Osteocyte (in vitro differentiated cells): ENCODE results near the gene RAMP1. TPM values are rescaled to one million over a fixed set of nuclear protein-coding genes. Genes with fewer than 3 reads are reported as not detected.

Source experiments
- DNase-seq: peaks from one replicate; pipeline ENCODE4 v3.0.0; 2021; ENCODE audit warnings: mixed read lengths; ENCODE audit not compliant: unreplicated experiment; ENCODE audit errors: extremely low spot score
- H3K27ac Mint-ChIP-seq: one replicate; pipeline ENCODE4 v1.8.0; 2021; ENCODE audit warnings: mild to moderate bottlenecking, mixed read lengths; ENCODE audit not compliant: unreplicated experiment
- H3K27me3 Mint-ChIP-seq: one replicate; pipeline ENCODE4 v1.8.0; 2021; ENCODE audit warnings: mixed read lengths; ENCODE audit not compliant: unreplicated experiment
- H3K36me3 Mint-ChIP-seq: one replicate; pipeline ENCODE4 v1.8.0; 2021; ENCODE audit warnings: mixed read lengths; ENCODE audit not compliant: unreplicated experiment
- H3K4me1 Mint-ChIP-seq: one replicate; pipeline ENCODE4 v1.8.0; 2021; ENCODE audit warnings: mixed read lengths; ENCODE audit not compliant: unreplicated experiment
- H3K4me3 Mint-ChIP-seq: one replicate; pipeline ENCODE4 v1.8.0; 2021; ENCODE audit warnings: mild to moderate bottlenecking, moderate library complexity, mixed read lengths; ENCODE audit not compliant: unreplicated experiment
- H3K9me3 Mint-ChIP-seq: one replicate; pipeline ENCODE4 v1.8.0; 2021; ENCODE audit warnings: mixed read lengths; ENCODE audit not compliant: unreplicated experiment
- CTCF ChIP-seq: fragments of 200-600 bp; sonication (generic); IDR thresholded peaks from 2 replicates; pipeline ENCODE4 v1.5.0; 2021; ENCODE audit warnings: antibody characterized with exemption, mild to moderate bottlenecking, moderate library complexity
- total RNA-seq: library from RNA; stranded (reverse); gene quantifications from 2 replicates; pipeline ENCODE4 v1.2.1, GENCODE V29; 2021

Gene RAMP1
- total RNA-seq, 1 donor from 2014 or later, result 93.4 TPM

GRCh38 chr2:237912271-237913192 lies 53.1 kb downstream of the RAMP1 start:
- Mint-ChIP-seq H3K27ac (no peak overlapping the region), H3K9me3 (peaks cover 5% of the 10 kb centered on the region), H3K36me3 (peaks cover 7% of the 10 kb centered on the region), H3K27me3 (no peaks in the 10 kb centered on the region), H3K4me1 (peaks cover 12% of the 10 kb centered on the region), H3K4me3 (no peak overlapping the region)
- no peak for TF ChIP-seq CTCF
- no peak for DNase-seq

- H3K27ac Mint-ChIP-seq, result no peak overlapping the region
- TF ChIP-seq CTCF, result no peak
- peaks cover 14% of the 10 kb centered on the region for H3K4me1 Mint-ChIP-seq
Measured at GRCh38 chr2:237913193-237913917, 53.9 kb downstream of the RAMP1 start.

GRCh38 chr2:237915576-237915975 lies 56.2 kb downstream of the RAMP1 start:
- H3K4me1 Mint-ChIP-seq, result peaks cover 14% of the 10 kb centered on the region
- peaks cover 4% of the 10 kb centered on the region for H3K36me3 Mint-ChIP-seq
- H3K27me3 Mint-ChIP-seq, result no peaks in the 10 kb centered on the region
- no peak for TF ChIP-seq CTCF
- no peaks in the 10 kb centered on the region for H3K9me3 Mint-ChIP-seq
- no peak for DNase-seq
- H3K27ac Mint-ChIP-seq, result no peak overlapping the region
- no peak overlapping the region for H3K4me3 Mint-ChIP-seq

More at GRCh38 chr2:237913193-237913917, 53.9 kb downstream of the RAMP1 start:
- Mint-ChIP-seq H3K27me3 (no peaks in the 10 kb centered on the region), H3K9me3 (no peaks in the 10 kb centered on the region), H3K36me3 (peaks cover 6% of the 10 kb centered on the region), H3K4me3 (no peak overlapping the region)
- DNase-seq, result no peak

- Mint-ChIP-seq H3K9me3 (no peaks in the 10 kb centered on the region), H3K27me3 (no peaks in the 10 kb centered on the region), H3K4me1 (peaks cover 18% of the 10 kb centered on the region), H3K27ac (peak overlapping the region; percentile 24), H3K36me3 (peaks cover 4% of the 10 kb centered on the region), H3K4me3 (no peak overlapping the region)
- DNase-seq, result no peak
- TF ChIP-seq CTCF, result no peak
Measured at GRCh38 chr2:237916296-237916695, 56.9 kb downstream of the RAMP1 start.
